Superior temporal gyrus (tissue), 1 donor: ENCODE results near the gene SOX15.

Experiments
- DNase-seq: peaks from one replicate; pipeline ENCODE4 v3.0.0-alpha.2; 2016; ENCODE audit errors: extremely low spot score

SOX15 gene

DNA sequence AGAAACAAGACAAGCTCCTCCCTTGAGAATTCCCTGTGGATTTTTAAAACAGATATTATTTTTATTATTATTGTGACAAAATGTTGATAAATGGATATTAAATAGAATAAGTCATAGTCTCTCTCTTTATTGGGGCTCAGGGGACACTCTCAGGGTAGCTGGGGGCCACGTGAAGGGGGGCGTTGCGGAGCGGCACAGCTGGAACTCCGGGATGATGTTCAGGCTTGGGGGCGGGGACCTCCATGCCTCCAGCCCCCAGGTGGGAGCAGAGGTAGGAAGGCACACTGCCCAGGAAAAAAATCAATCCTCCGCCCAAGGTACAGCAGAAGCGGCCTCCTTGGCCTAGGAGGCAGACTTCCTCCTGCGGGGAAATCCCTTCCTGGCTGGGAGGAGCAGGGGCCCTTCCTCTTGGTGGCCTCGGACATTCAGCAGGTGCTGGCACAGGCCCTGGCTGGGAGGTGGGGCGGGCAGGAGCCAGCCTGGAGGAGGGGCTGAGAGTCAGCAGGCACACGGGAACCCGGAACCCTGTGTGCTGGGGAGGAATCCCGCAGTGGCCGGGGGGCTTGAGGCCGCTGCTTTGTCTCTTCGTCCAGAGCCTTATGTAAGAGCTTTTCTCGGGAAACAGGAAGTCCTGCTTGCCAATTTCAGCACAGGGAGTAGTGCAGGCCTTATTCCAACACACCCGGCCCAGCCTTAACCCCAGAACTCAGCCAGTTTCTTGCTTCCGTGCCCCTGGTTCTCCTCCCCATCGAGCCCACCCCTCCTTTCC is 31.9 kb downstream of the SOX15 start:
- DNase-seq: peak; percentile 69

DNA sequence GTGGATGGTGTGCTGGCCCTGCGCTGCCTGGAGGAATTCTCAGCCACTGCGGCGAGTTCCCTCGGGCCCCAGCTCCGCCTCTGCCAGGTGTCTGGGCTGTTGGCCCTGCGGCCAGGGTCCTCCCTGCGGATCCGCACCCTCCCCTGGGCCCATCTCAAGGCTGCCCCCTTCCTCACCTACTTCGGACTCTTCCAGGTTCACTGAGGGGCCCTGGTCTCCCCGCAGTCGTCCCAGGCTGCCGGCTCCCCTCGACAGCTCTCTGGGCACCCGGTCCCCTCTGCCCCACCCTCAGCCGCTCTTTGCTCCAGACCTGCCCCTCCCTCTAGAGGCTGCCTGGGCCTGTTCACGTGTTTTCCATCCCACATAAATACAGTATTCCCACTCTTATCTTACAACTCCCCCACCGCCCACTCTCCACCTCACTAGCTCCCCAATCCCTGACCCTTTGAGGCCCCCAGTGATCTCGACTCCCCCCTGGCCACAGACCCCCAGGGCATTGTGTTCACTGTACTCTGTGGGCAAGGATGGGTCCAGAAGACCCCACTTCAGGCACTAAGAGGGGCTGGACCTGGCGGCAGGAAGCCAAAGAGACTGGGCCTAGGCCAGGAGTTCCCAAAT is 32.6 kb downstream of the SOX15 start:
- DNase-seq: no peak

DNA sequence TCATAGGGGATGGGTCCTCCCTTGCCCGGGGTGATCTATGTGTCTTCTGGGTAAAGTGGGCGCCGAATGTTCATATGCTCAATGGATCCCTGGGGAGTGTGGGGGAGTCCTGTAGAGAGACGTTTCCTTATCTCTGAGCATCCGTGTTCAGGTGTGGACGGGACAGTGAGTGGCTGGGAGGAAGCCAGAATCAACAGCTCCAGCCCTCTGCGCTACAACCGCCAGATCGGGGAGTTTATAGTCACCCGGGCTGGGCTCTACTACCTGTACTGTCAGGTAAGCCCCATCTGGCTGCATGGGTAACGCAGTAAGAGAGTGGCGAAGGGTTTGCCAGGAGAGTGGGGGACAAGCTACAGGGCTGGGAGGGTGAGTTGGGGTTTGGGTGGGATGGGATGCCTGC is 33.3 kb downstream of the SOX15 start:
- DNase-seq: no peak

DNA sequence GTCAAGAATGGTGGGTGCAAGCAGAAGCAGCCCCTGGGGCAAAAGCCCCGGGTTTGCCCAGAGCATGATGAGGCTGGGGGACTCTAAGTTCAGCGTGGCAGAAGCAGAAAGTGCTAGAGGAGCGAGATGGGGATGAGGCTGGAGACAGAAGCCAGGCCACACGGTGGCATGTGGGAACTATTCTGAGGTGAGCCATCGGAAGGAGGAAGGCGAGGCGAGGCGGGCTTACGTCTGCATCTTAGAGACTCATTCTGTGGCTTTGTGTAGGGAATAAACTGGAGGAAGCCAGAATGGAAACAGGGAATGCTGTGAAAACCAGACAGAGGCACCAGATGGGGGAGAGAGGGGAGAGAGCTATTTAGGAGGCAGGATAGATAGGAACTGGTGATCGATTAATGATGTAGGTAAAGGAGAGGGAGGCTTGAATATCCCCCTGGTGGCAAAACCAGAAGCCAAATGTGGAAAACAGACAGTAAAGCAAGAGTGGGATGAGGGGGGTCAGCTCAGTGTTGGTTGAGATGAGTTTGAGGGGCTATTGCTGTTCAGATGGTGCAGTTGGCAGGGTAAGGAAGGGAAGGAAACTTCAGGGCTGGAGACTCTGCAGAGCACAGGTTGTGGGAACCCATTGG is 34.5 kb downstream of the SOX15 start:
- no peak for DNase-seq

DNA sequence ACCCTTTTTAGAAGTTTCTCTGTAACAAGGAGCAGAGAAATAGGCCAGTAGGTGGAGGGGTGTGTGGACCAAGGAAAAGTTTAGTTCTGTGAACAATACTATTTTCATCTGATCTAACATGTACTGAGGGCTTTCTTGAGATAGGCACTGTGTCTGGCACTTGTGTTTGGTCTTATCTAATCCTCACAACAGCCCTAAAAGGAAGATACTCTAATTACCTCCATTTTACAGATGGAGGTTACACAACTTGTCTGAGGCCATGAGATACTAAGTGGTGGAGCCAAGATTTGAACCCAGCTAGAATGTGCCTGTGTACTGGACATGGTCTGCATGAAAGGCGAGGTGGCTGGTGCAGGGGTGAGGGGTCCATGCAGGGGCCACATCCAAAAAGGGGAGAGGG is 36.5 kb downstream of the SOX15 start:
- no peak for DNase-seq

DNA sequence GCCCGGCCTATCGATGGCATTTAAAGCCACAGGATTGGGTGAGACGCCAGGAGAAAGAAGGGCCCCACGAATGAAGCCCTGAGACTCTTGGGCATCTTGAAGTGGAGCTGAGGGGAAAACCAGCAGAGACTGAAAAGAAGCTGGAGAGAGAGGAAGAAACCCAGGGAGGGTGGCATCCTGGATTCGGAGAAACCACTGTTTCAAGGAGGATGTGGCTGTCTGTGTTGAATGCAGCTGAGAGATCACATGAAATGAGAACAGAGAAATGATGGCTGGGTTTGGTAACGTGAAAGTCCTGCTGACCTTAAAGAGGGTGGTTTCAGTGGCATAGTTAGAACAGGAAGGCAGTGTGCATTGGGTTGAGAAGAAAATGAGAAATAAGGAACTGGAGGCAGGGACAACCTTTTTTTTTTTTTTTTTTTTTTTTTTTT is 37.3 kb downstream of the SOX15 start:
- no peak for DNase-seq

DNA sequence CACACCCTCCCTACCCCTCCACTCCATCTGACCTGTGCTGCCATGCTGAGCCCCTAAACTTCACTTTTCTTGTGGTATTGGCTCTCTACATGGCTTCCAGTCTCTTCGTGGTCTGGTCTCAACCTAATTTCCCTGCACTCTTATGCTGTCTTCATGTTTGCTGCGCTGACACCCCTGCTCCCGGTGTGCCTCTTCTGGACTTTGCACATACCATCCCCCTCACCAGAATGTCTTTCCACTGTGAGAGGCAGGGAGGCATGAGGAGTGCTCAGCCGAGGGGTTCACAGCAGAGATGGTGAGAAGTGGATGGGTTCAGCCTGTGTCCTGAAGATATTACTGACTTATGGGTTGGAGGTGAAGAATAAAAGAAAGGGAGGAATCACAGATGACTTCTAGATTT is 38.5 kb downstream of the SOX15 start:
- no peak for DNase-seq

DNA sequence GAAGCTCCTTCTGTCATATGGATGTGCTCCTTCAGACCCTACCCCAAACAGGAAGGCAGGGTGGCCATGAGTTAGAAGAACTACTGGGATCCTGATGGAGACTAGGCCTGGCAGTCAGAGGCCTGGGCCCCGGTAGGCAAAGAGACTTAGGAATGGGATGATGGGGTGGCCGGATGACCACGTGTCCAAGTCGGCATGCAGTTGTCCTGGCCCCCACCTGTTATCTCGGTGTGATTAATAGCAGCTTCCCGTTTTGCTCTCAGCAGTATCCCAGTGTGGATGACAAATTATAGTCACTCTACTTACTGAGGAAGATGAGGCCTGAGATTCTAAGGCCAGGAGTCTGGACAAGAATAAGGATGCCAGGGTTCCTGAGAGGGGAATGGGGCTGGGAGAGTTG is 39.5 kb downstream of the SOX15 start:
- no peak for DNase-seq

DNA sequence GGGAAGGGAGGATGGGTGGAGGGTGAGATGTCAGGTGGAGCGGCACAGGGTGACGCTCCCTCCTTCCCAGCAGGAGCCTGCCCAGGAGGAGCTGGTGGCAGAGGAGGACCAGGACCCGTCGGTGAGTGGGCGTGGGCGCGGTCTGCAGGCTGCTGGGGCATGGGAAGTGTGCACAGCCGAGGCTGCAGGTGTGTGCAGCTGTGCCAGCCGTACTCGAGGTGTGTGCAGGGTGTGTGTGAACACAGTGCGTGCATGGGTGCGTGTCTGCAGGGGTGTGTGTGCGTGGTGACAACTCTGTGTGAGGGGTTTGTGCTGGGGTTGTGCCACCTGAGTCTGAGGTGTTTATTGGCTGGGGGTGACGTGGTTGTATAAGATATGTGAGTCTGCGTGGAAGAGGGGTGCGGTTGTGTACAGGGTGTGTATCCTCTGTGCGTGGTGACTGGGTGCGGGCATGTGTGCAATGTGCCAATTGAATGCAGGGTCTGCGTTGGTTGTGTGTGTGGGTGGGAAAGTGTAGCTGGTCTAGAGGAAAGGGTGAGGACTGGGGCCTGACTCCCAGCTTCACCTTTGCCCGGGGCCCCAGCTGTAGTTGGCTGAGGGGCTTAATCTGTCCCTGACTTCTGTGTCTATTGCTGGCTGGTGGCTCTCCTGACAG is 40.4 kb downstream of the SOX15 start:
- no peak for DNase-seq

DNA sequence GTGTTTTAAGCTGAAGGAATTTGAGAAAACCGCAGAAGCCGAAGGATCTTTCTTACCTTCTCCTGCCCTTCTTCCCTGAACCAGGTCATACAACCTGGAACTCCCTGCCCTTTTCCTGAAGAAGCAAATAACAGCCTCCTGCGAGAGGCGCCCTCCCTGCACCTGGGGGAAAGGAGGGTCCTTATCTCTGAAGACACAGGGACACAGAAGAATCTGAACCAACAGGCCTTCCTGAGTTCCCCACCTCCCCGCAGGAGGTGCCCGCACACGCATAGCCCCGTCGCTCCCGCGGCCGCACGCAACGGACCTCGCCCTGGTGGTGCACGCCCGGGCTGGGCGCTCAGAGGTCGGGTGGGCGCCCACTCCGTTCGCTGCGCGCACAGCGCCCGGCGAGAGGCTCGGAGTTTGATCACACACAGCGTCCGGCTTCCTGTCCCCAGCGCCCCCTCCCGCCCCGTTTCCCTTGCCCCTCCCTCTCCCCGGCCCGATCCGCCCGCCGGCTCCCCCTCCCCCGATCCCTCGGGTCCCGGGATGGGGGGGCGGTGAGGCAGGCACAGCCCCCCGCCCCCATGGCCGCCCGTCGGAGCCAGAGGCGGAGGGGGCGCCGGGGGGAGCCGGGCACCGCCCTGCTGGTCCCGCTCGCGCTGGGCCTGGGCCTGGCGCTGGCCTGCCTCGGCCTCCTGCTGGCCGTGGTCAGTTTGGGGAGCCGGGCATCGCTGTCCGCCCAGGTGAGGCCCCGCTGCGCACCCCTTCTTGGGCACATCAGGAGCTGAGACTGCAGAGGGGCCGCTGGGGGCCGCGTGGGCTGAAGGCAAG is 41.1 kb downstream of the SOX15 start, which contains the start of gene TNFSF12:
Gene TNFSF12, plus strand, starts transcription at position 474 of the 816 bp plus-strand sequence. Its CDS starts 96 bp downstream, at position 570.
- DNase-seq: peak; percentile 26

DNA sequence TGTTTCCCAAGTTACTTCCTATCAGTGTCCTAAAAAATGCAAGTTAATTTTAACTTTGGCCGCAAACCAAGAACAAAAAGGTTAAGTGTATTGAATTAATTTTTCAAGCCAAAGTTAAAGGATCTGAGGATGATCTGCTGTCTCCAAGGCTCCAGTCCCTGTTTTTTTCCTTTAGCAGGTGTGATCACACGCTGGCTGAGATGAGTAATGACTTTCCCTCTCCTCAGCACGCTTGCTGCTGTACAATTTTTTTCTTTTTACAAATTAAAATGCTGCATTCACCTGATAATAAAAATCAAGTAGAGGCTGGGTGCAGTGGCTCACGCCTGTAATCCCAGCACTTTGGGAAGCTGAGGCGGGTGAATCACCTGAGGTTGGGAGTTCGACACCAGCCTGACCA is 45.0 kb downstream of the SOX15 start:
- no peak for DNase-seq

DNA sequence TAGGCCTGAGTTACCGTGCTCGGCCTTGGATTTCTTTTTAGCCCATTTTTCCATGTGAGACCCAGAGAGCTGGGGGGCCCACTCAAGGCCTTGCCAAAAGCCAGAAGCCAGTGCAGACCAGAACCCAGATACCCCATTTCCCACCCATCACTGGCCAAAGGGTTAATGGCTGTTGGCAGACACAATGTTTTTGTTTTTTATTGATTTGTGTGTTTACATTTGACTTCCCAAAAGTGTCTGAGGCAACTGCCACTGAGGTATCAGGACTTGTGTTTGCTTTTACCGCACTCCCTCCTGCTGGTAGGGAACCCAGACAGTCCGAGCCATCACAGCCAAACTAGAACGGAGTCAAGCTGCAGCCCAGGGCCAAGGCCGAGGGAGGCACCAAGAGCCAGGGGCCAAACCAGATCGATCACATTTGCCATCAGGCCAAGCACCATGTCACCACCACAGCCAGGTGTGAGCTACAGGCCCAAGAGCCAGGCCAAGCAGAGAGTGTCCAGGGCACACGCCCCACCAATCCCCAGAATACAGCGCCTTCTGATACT is 48.7 kb downstream of the SOX15 start:
- DNase-seq: no peak

DNA sequence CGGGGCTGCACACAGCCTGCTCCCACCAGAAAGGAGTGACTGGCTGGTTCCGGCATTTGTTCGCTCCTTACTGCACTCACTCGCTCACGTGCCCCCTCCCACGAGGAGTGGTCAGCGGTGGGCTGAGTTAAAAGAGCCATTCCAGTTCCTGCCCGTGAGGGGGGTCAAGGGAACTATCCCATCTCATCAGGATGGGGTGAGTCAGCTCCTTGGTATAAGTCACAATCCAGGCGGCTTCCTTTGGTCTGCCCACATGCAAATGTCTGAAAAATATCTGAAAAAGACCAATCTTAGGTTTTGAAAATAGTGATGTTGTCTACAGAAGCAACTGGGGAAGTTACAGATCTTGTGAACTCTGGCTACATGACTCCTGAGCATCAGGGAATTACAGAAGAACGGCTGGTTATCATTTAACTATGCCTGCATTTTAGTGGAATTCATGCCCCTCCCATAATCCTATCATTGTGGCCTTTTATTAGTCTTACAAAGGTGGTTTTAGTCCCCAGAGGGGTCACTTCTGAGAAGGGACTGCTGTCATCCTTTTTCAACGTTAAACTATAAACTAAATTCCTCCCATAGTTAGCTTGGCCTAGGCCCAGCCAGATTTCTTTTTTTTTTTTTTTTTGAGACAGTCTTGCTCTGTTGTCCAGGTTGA is 50.9 kb downstream of the SOX15 start:
- DNase-seq: no peak
